Measurements from ENCODE around the gene PARK7.

Gene PARK7

GRCh38 chr1:7961216-7962013, at the start of gene PARK7:
Gene PARK7 (plus strand): TSS chr1:7961711. CDS start chr1:7962786, 1,075 bp downstream.
- peak; percentile 30; the same call in 1 of the 2 replicates for TF ChIP-seq CTCF (IDR thresholded peaks at IDR 0.05)

GRCh38 chr1:7912145-7912544, 49.4 kb upstream of the PARK7 start:
- TF ChIP-seq CTCF (IDR thresholded peaks at IDR 0.05): no peak

- no peak for TF ChIP-seq CTCF (IDR thresholded peaks at IDR 0.05)
These were observed 48.6 kb upstream of the PARK7 start for GRCh38 chr1:7912743-7913557.

- TF ChIP-seq CTCF (IDR thresholded peaks at IDR 0.05): no peak
These were observed 45.5 kb upstream of the PARK7 start for GRCh38 chr1:7915826-7916500.

- TF ChIP-seq CTCF (IDR thresholded peaks at IDR 0.05): no peak
These were observed 45.0 kb upstream of the PARK7 start for GRCh38 chr1:7916501-7916830.

- TF ChIP-seq CTCF (IDR thresholded peaks at IDR 0.05): no peak
These were observed 41.6 kb upstream of the PARK7 start for GRCh38 chr1:7919880-7920279.

GRCh38 chr1:7921796-7922195, 39.7 kb upstream of the PARK7 start:
- TF ChIP-seq CTCF (IDR thresholded peaks at IDR 0.05): no peak
